Neutrophil (primary cell): ENCODE measurements around the gene OTUD7B.
A peak's percentile ranks its signal among the peaks of the same experiment; 100 is the strongest.

Experiments used
- H3K27ac ChIP-seq: fragments of 200-600 bp; sonication (generic); 2 replicates; pipeline ENCODE4 v1.5.1; 2016; ENCODE audit warnings: mild to moderate bottlenecking, moderate library complexity
- H3K27me3 ChIP-seq: fragments of 200-600 bp; sonication (generic); 2 replicates; pipeline ENCODE4 v1.6.0; 2016; ENCODE audit warnings: mild to moderate bottlenecking
- H3K36me3 ChIP-seq: fragments of 200-600 bp; sonication (generic); 2 replicates; pipeline ENCODE4 v1.5.1; 2017
- H3K4me1 ChIP-seq, 2 experiments: fragments of 200-600 bp in 1 of 2; sonication (generic) in 1 of 2; 1 replicate in 1 of 2; 2 replicates in 1 of 2; pipeline versions ENCODE4 v1.5.1 to v1.6.1; 2013 to 2016; ENCODE audit warnings: low read depth in 1 of 2, low read length in 1 of 2, mild to moderate bottlenecking in 1 of 2, moderate library complexity in 1 of 2; ENCODE audit not compliant: control insufficient read depth in 1 of 2, insufficient read depth in 1 of 2
- H3K4me3 ChIP-seq, 2 experiments: fragments of 200-600 bp in 1 of 2; sonication (generic) in 1 of 2; 1 replicate in 1 of 2; 2 replicates in 1 of 2; pipeline ENCODE4 v1.5.1; 2013 to 2016; ENCODE audit warnings: low read depth in 1 of 2, low read length in 1 of 2, mild to moderate bottlenecking in 1 of 2, moderate library complexity in 1 of 2
- H3K9me3 ChIP-seq: fragments of 200-600 bp; sonication (generic); 2 replicates; pipeline ENCODE4 v1.5.1; 2016
- CTCF ChIP-seq: fragments of 200-600 bp; sonication (generic); IDR thresholded peaks from 2 replicates; pipeline ENCODE4 v1.5.1; 2016; ENCODE audit warnings: antibody characterized with exemption

Gene OTUD7B

GRCh38 chr1:150003801-150004200 is 6.7 kb downstream of the OTUD7B start:
- Histone ChIP-seq H3K27me3 (peaks cover 100% of the 10 kb centered on the region), H3K27ac (no peak overlapping the region), H3K36me3 (no peaks in the 10 kb centered on the region), H3K4me3 (no peak overlapping the region), H3K9me3 (no peaks in the 10 kb centered on the region), H3K4me1 (no peaks in the 10 kb centered on the region)
- TF ChIP-seq CTCF = no peak

GRCh38 chr1:150002217-150002616 is 8.3 kb downstream of the OTUD7B start:
- Histone ChIP-seq H3K27ac (no peak overlapping the region), H3K9me3 (no peaks in the 10 kb centered on the region), H3K4me1 (peaks cover 9% of the 10 kb centered on the region in 2 experiments), H3K36me3 (no peaks in the 10 kb centered on the region), H3K27me3 (peaks cover 94% of the 10 kb centered on the region), H3K4me3 (no peak overlapping the region)
- TF ChIP-seq CTCF = no peak

GRCh38 chr1:150001415-150001814 is 9.1 kb downstream of the OTUD7B start:
- Histone ChIP-seq H3K9me3 (no peaks in the 10 kb centered on the region), H3K4me3 (no peak overlapping the region), H3K36me3 (no peaks in the 10 kb centered on the region), H3K27me3 (peaks cover 94% of the 10 kb centered on the region), H3K4me1 (peaks cover 13 to 15% of the 10 kb centered on the region in 2 experiments), H3K27ac (no peak overlapping the region)
- no peak for TF ChIP-seq CTCF

- Histone ChIP-seq H3K9me3 (no peaks in the 10 kb centered on the region), H3K27ac (no peak overlapping the region), H3K4me1 (peaks cover 13 to 15% of the 10 kb centered on the region in 2 experiments), H3K27me3 (peaks cover 94% of the 10 kb centered on the region), H3K4me3 (peak overlapping the region in 1 of 2 experiments; percentile 11), H3K36me3 (no peaks in the 10 kb centered on the region)
- TF ChIP-seq CTCF = no peak
Measured at GRCh38 chr1:149997585-149998262, 12.8 kb downstream of the OTUD7B start.

- TF ChIP-seq CTCF = no peak
- Histone ChIP-seq H3K36me3 (no peaks in the 10 kb centered on the region), H3K9me3 (no peaks in the 10 kb centered on the region), H3K27ac (no peak overlapping the region), H3K27me3 (peaks cover 94% of the 10 kb centered on the region), H3K4me1 (peaks cover 13 to 15% of the 10 kb centered on the region in 2 experiments), H3K4me3 (no peak overlapping the region)
Measured at GRCh38 chr1:149995927-149996326, 14.6 kb downstream of the OTUD7B start.
